Hindlimb muscle (tissue), 1 donor: ENCODE data around the gene SRGAP1. TPM values are rescaled to one million over a fixed set of nuclear protein-coding genes. Genes with fewer than 3 reads are reported as not detected.
"Not testable (repeated sequence)": the region's sequence is repeated elsewhere in the genome, so short reads cannot be mapped to it uniquely, and the experiment has no call there.

Experiments
- DNase-seq: peaks from one replicate; pipeline ENCODE4 v3.0.0-alpha.2; 2013
- polyA plus RNA-seq: library from polyadenylated mRNA; unstranded; fragments of 120-200 nt; gene quantifications from one replicate; pipeline ENCODE4 v1.2.1, GENCODE V29; 2013; ENCODE audit not compliant: insufficient read length

Gene SRGAP1
- polyA plus RNA-seq, 1 donor = 6.6 TPM

DNA sequence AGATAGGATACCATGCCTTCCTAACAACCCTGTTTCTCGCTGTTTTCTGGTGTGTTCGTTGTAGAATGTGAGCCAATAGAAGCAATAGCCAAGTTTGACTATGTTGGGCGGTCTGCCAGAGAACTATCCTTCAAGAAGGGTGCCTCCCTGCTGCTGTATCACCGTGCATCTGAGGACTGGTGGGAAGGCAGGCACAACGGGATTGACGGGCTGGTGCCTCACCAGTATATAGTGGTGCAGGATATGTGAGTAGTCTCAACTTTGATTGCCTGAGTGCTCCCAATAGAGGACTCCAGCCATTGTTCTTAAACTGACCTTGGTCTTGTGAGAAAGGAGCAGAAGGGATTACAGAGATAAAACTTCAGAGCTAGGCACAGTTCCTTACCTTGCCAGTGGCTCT, 281.4 kb downstream of the SRGAP1 start:
- DNase-seq = no peak

DNA sequence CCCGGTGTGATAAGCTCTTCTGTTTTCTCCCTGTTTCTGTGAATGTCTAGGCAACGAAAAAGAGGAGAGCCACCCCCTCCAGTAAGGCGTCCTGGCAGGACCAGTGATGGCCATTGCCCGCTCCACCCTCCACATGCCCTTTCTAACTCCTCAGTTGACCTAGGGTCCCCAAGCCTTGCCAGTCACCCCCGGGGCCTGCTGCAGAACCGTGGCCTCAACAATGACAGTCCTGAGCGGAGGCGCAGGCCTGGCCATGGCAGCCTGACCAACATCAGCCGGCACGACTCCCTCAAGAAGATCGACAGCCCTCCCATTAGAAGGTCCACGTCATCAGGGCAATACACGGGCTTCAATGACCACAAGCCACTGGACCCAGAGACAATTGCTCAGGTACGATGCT, 283.3 kb downstream of the SRGAP1 start:
- no peak for DNase-seq

DNA sequence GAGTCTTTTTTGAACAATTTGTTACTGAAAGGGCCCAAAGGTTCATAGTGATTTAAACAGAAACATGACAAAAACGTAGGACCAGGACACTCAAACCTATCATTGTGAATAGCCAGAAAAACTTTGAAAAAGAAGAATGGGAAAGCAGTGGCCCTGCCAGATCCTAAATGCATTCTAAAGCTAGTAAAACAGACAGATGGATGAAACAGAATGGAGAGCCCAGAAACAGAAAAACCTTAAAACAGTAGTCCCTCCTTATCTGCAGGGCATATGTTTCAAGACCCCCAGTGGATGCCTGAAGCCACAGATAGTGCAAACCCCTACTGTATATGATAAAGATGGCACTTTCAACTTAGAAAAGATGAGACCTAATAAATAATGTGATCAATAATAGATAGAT, 283.9 kb downstream of the SRGAP1 start:
- no peak for DNase-seq

DNA sequence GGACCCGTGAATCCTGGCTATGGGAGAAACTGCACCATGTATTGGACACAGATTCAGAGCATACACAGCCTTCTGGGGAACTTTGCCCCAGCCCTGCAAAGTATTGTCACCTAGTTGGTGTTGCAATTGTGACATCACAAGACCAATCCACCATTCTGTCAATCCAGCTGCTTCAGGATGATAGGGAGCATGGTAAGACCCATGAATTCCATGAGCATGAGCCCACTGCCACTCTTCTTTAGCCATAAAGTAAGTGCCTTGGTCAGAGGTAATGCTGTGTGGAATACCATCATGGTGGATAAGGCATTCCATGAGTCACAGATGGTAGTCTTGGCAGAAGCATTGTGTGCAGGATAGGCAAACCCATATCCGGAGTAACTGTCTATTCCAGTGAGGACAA, 286.0 kb downstream of the SRGAP1 start:
- DNase-seq = not testable (repeated sequence)

GRCh38 chr12:64131456-64131855, 287.0 kb downstream of the SRGAP1 start:
- not testable (repeated sequence) for DNase-seq

DNA sequence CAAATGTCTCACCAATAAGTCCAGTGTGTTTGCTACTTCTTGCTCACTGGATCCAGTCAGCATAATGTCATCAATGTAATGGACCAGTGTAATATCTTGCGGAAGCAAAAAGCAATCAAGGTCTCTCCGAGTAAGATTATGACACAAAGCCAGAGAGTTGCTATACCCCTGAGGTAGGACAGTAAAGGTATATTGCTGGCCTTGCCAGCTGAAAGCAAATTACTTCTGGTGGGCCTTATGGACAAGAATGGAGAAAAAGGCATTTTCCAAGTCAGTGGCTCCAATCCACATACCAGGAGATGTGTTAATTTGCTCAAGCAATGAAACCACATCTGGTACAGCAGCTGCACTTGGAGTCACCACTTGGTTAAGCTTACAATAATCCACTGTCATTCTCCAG, 288.2 kb downstream of the SRGAP1 start:
- DNase-seq = not testable (repeated sequence)

DNA sequence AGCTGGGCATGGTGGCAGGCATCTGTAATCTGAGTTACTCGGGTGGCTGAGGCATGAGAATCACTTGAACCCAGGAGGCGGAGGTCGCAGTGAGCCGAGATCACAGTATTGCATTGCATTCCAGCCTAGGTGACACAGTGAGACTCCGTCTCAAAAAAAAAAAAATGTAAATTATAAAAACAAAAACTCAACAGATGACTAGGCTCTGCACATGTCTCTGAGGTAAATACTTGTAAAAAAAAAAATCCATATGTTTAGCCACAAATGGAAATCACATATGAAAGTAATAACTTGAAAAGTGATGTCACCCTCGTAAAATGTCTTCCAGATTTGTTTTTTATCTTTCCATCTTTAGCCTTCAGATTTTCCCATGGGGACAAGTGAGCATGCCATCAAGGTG, 292.6 kb downstream of the SRGAP1 start:
- no peak for DNase-seq

- DNase-seq = no peak
These were observed 294.5 kb downstream of the SRGAP1 start for GRCh38 chr12:64139021-64139420.

DNA sequence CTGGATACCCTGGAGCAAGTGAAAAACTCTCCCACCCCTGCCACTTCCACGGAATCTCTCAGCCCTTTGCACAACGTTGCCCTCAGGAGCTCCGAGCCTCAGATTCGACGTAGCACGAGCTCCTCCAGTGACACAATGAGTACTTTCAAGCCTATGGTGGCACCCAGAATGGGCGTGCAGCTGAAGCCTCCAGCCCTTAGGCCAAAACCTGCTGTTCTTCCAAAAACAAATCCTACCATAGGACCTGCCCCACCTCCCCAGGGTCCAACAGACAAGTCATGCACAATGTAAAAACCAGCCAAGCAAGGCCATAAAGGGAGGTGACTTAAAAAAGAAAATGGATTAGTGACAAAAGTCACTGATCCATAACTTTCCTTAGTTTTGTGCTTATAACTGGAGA, 297.9 kb downstream of the SRGAP1 start:
- DNase-seq = no peak

DNA sequence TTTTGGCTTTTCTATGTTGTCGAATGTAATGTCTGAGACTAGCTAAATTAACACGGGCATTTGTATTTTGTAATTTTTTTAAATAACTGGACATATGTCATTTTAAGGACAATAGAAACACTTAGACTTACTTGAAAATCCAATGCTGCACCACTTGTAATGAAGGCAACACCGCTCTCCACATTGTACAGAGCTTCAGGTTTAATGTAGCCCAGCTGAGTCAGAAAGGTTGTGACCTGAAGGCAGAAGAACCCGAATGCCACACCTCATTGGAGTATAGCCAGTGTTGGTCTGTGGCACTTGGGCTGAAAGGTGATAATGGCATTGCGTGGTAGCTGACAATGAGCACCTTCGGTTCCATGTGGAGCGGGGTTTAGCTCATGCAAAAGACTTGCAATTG, 298.3 kb downstream of the SRGAP1 start:
- DNase-seq = no peak

DNA sequence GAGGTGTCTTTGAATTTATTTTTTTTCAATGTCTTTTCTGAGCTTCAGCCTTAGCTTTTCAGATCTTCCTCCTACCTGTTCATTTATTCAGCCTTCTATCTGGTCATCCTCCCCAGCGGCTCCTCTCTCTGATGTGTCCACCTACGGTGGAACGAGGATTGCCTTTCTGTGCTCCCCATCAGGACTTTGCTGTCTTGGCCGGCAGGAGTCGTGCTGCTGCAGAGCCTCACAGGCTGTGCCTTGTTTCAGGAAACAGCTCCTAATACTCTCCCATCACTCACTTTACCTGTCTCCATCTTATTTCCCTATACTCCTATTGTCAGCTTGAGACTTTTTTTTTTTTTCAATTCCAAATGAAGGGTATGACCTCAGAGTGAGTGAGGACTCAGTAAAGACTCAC, 300.7 kb downstream of the SRGAP1 start:
- no peak for DNase-seq

DNA sequence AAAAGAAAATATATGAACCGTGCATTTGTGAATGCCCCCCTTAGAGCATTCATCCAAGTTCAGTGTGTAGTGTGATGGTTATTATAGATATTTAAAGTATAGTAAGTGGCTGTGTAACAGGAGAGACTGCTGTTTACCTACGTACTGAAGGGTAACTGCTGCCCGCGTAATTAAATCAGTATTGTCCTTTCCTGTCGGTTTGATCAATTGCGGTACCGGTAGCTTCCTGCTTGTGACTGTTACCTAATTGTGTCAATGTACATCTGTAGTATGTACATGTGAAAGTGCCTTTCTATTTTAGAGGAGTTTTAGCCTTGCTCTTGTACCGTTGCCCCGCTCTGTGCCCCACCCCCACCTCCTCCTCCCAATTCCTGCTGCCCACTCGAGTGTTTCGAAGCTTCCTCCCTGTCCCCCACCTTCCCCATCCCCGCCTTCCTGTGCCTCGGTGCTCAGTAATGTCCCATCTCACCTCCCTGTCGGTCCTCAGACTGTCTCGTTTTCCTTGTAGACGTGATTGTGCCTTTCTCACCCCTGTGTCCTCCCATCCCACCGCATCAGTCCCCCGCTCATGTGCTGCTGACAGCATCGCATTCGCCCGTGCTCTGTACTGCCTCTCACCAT, 302.6 kb downstream of the SRGAP1 start:
- no peak for DNase-seq

DNA sequence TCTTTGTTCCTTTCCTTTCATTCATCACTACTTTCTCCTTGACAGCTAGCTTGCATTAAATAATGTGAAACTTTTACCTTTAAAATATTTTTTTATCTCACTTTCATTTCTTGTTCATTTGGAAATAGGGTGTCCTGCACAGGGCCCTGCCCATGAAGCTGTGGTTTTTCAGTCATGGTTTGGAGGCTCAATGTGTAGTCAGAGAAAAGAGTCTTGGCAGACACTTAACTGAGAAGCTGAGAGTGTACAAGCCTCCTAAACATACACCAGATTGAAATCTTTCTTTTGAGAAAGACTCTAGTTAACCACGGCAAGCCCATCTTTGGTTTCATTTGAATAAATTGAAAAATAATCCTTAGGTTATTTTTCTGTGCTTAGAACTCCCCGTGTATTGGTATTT, 303.4 kb downstream of the SRGAP1 start:
- DNase-seq = no peak

GRCh38 chr12:64154677-64155076, 310.2 kb downstream of the SRGAP1 start:
- no peak for DNase-seq

- no peak for DNase-seq
These were observed 312.6 kb downstream of the SRGAP1 start for GRCh38 chr12:64157110-64157509.

DNA sequence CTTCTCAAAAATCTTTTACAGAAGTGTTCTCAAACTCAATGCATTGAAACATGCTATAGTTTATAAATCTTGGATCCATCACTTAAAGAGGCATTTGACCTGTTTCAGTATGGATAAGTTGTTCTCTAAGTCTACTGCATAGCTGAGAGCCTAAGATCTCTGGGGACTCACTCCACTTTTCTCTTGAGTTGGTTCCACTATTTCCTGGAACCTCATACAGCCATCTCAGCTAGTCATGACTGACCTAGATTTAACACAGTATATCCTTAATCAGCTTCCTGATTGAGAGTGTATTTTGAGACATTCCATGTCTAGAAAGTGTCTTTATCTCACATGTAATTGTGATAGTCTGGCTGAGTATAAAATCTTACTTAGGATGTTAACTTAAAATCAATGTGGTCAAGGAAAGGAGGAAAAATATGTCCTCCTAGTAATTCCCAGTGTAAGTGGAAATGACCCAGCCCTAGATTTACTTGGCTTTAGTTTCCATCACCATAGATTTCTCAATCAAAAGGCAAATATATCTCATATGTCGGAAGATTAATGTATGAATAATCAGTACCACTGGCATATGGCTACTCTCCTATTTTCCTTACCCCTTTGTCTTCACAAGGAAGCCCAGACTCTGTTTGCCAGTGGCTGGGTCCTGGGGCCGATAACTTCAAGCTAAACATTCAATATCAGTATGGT, 315.7 kb downstream of the SRGAP1 start:
- DNase-seq = no peak

DNA sequence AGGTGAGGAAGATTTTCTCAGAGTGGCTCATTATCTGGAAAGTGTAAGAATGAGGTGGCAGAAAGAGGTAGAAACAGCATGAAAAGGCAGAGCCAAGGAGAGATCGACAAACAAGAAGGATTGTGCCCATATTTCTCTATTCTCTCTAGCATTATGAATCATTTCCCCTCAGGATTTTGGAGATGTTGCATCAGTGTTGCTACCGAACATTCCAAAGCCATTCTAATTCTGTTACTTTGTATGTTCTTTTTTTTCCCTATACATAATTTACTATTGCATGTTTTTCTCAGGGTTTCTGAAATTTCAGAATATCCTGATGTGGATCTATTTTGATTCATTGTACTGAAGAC, 316.2 kb downstream of the SRGAP1 start:
- DNase-seq = no peak

- DNase-seq = not testable (repeated sequence)
These were observed 322.1 kb downstream of the SRGAP1 start for GRCh38 chr12:64166606-64167005.

- DNase-seq = not testable (repeated sequence)
These were observed 322.5 kb downstream of the SRGAP1 start for GRCh38 chr12:64167041-64167440.

GRCh38 chr12:64170024-64170423, 325.5 kb downstream of the SRGAP1 start:
- no peak for DNase-seq

DNA sequence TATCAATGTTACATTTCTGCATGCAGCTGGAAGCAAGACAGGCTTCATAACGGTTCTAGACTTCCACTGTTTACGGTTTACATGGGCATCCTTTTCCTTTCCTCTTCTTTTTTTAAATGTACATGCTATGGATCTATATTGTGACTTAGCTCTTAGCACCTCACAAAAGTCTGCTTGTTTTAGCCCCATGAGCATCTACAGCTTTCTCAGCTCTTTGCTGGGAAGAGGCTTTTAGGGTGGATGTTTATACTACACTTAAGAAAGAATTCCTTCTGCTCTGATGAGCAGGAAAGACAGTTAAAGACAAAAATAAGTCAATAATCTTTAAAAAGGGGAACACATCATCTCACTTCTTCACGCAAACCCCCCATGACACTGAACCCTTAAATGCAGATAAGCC, 326.2 kb downstream of the SRGAP1 start:
- no peak for DNase-seq

DNA sequence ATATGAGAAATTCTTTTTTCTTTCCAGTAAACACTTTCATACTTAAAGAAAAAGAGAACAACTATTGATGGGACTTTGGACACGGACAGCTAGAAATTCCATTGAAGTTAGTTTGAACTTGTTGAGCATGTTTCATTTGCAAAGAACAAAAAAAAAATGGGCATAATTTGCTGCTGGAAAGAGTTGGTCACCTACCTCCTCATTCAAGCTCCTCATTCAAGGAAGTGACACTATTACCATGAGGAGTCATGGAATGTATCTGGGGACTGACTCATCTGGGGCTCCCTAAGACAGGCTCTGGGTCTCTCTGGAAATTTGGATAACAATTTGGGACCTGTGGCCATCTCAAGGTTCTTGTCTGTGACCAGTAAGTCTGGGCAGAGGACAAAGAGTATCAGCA, 327.2 kb downstream of the SRGAP1 start:
- DNase-seq = no peak

DNA sequence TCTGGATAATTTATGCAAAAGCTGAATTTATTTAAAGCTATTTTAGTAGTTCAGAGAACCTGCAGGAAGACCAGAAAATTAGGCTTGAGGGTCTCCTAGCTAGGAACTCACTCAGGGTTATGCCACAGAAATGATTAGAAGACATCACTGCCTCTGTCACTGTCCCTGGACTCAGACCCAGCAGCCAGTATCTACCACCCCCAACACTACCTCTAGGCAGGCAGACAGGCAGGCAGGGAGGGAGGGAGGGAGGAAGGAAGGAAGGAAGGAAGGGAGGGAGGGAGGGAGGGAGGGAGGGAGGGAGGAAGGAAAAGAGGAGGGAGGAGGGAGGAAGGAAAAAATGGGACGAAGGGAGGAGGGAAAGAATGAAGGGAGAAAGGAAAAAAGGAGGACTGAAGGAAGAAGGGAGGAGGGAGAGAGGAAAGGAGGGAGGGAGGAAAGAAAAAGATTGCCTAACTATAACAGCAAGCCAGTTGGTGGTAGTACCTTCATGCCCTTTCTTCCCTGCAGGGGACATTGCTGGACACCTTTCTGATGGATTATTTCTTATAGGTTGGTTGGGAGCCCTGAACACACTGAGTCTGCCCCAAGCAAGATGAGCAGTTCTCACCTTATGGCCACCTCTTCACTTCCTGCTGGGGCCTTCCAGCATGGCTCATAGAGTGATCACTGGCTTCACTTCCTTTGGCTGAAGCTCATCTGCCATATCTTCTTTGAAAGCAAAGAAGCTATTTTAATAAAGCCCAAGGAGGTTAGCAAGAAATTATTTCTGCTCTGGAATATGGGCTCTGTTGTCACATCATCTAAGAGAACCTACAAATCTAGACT, 327.9 kb downstream of the SRGAP1 start:
- DNase-seq = no peak

- no peak for DNase-seq
These were observed 329.0 kb downstream of the SRGAP1 start for GRCh38 chr12:64173456-64173855.
